ENCODE results near the gene PLPP7. TPM values are rescaled to one million over a fixed set of nuclear protein-coding genes. Genes with fewer than 3 reads are reported as not detected.

PLPP7 gene
- total and polyA plus RNA-seq, 7 experiments from 2014 or later, result 0.12 to 0.71 (median 0.19) TPM; not detected in 1

- H3K4me3 Mint-ChIP-seq, result no peak overlapping the region
- Histone ChIP-seq H3K9me3 (ENCODE audit: control insufficient read depth in 2 of 3, low read length in 3 of 3) (no peaks in the 10 kb centered on the region), H3K27me3 (ENCODE audit: control insufficient read depth in 2 of 2, insufficient read depth in 2 of 2, low read length in 2 of 2) (no peaks in the 10 kb centered on the region), H3K4me3 (ENCODE audit: low read length) (no peak overlapping the region), H3K27ac (ENCODE audit: low read depth, low read length) (no peak overlapping the region), H3K36me3 (ENCODE audit: control insufficient read depth in 2 of 3, insufficient read depth in 3 of 3, low read length in 3 of 3) (no peaks in the 10 kb centered on the region), H3K4me1 (ENCODE audit: control insufficient read depth in 2 of 2, insufficient read depth in 2 of 2, low read length in 2 of 2) (no peaks in the 10 kb centered on the region)
- H3K27ac Mint-ChIP-seq, result no peak overlapping the region
- no peaks in the 10 kb centered on the region for H3K27me3 Mint-ChIP-seq
- H3K36me3 Mint-ChIP-seq, result no peaks in the 10 kb centered on the region
- CTCF ChIA-PET, result no interaction called here
- intact Hi-C loops (cut with micrococcal nuclease), result no loop called here
- POLR2A ChIA-PET, result interaction anchor here (1.1 to 2.8 kb wide), 3 partner anchors 10 to 108 kb away, joined by 3 to 7 read pairs (median 3); no protein-coding TSS in a partner anchor
- DNase-seq (no peak), ATAC-seq (peak; percentile 8)
- peaks cover 0 to 3% (median 0%) of the 10 kb centered on the region in 7 donors for H3K4me1 Mint-ChIP-seq
- H3K9me3 Mint-ChIP-seq, result no peaks in the 10 kb centered on the region
Observed at GRCh38 chr9:131290036-131290766, 678 bp downstream of the PLPP7 start.

GRCh38 chr9:131290767-131291370, 1.3 kb downstream of the PLPP7 start:
- Mint-ChIP-seq H3K9me3 (no peaks in the 10 kb centered on the region), H3K4me1 (peaks cover 0 to 3% (median 0%) of the 10 kb centered on the region in 7 donors), H3K27ac (peak overlapping the region in 2 of 9 donors; percentile 4 to 41), H3K36me3 (no peaks in the 10 kb centered on the region), H3K27me3 (no peaks in the 10 kb centered on the region), H3K4me3 (peak overlapping the region in 1 of 10 donors; percentile 12)
- H3K27ac ChIP-seq (ENCODE audit: low read depth, low read length), result no peak overlapping the region
- intact Hi-C loops (cut with micrococcal nuclease), result no loop called here
- DNase-seq (no peak), ATAC-seq (no peak)
- no peaks in the 10 kb centered on the region for H3K9me3 ChIP-seq (ENCODE audit: control insufficient read depth in 2 of 3, low read length in 3 of 3)
- POLR2A ChIA-PET, result interaction anchor here (2.8 kb wide), 1 partner anchor 11 kb away, joined by 7 read pairs; no protein-coding TSS in a partner anchor
- CTCF ChIA-PET, result no interaction called here
- no peaks in the 10 kb centered on the region for H3K4me1 ChIP-seq (ENCODE audit: control insufficient read depth in 2 of 2, insufficient read depth in 2 of 2, low read length in 2 of 2)
- H3K27me3 ChIP-seq (ENCODE audit: control insufficient read depth in 2 of 2, insufficient read depth in 2 of 2, low read length in 2 of 2), result no peaks in the 10 kb centered on the region
- H3K4me3 ChIP-seq (ENCODE audit: low read length), result no peak overlapping the region
- H3K36me3 ChIP-seq (ENCODE audit: control insufficient read depth in 2 of 3, insufficient read depth in 3 of 3, low read length in 3 of 3), result no peaks in the 10 kb centered on the region

- Histone ChIP-seq H3K36me3 (ENCODE audit: control insufficient read depth in 2 of 3, insufficient read depth in 3 of 3, low read length in 3 of 3) (no peaks in the 10 kb centered on the region), H3K9me3 (ENCODE audit: control insufficient read depth in 2 of 3, low read length in 3 of 3) (no peaks in the 10 kb centered on the region), H3K4me3 (ENCODE audit: low read length) (no peak overlapping the region), H3K27me3 (ENCODE audit: control insufficient read depth in 2 of 2, insufficient read depth in 2 of 2, low read length in 2 of 2) (no peaks in the 10 kb centered on the region), H3K27ac (ENCODE audit: low read depth, low read length) (no peak overlapping the region), H3K4me1 (ENCODE audit: control insufficient read depth in 2 of 2, insufficient read depth in 2 of 2, low read length in 2 of 2) (no peaks in the 10 kb centered on the region)
- CTCF ChIA-PET, result interaction anchor here (0.6 to 0.9 kb wide), 3 partner anchors 35 to 116 kb away, joined by 3 to 5 read pairs (median 4); no protein-coding TSS in a partner anchor
- no peaks in the 10 kb centered on the region for H3K36me3 Mint-ChIP-seq
- no peak overlapping the region for H3K4me3 Mint-ChIP-seq
- no peaks in the 10 kb centered on the region for H3K9me3 Mint-ChIP-seq
- H3K27ac Mint-ChIP-seq, result peak overlapping the region in 1 of 9 donors; percentile 57
- DNase-seq (no peak), ATAC-seq (no peak)
- peaks cover 0 to 2% (median 0%) of the 10 kb centered on the region in 5 donors for H3K27me3 Mint-ChIP-seq
- intact Hi-C loops (cut with micrococcal nuclease), result no loop called here
- H3K4me1 Mint-ChIP-seq, result peaks cover 0 to 3% (median 0%) of the 10 kb centered on the region in 7 donors
- POLR2A ChIA-PET, result no interaction called here
Observed at GRCh38 chr9:131291795-131292315, 2.3 kb downstream of the PLPP7 start.

DNA sequence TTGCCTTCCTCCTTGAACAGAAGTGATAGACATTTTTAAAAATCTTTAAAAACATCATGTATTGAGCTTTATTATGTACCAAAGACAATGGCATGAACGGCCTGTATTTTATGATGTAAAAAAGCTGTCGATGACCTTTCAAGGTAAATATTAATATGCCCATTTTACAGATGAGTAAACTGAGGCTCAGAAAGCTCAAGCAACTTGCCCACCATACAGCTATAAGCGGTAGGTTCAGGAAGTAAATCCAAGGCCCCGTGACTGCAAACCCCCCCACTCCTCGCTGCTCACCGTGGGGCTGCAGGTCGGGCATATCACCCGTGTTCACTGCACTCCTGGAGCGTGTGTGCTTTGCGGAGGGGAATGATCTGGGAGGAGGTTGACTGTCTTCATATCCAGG, 3.4 kb downstream of the PLPP7 start:
- H3K4me3 ChIP-seq (ENCODE audit: low read length), result no peak overlapping the region
- Mint-ChIP-seq H3K4me1 (peaks cover 0 to 3% (median 0%) of the 10 kb centered on the region in 7 donors), H3K9me3 (no peaks in the 10 kb centered on the region), H3K27ac (no peak overlapping the region), H3K27me3 (peaks cover 0 to 2% (median 0%) of the 10 kb centered on the region in 5 donors), H3K4me3 (no peak overlapping the region), H3K36me3 (no peaks in the 10 kb centered on the region)
- no peaks in the 10 kb centered on the region for H3K27me3 ChIP-seq (ENCODE audit: control insufficient read depth in 2 of 2, insufficient read depth in 2 of 2, low read length in 2 of 2)
- H3K27ac ChIP-seq (ENCODE audit: low read depth, low read length), result no peak overlapping the region
- no peaks in the 10 kb centered on the region for H3K36me3 ChIP-seq (ENCODE audit: control insufficient read depth in 2 of 3, insufficient read depth in 3 of 3, low read length in 3 of 3)
- ATAC-seq (no peak), DNase-seq (no peak)
- ChIA-PET POLR2A (interaction anchor here (0.6 kb wide), 1 partner anchor 10 kb away, joined by 3 read pairs; no protein-coding TSS in a partner anchor), CTCF (interaction anchor here (0.7 to 0.9 kb wide), 2 partner anchors 10 to 34 kb away, joined by 3 to 4 read pairs; no protein-coding TSS in a partner anchor)
- no peaks in the 10 kb centered on the region for H3K4me1 ChIP-seq (ENCODE audit: control insufficient read depth in 2 of 2, insufficient read depth in 2 of 2, low read length in 2 of 2)
- intact Hi-C loops (cut with micrococcal nuclease), result no loop called here
- H3K9me3 ChIP-seq (ENCODE audit: control insufficient read depth in 2 of 3, low read length in 3 of 3), result no peaks in the 10 kb centered on the region

DNA sequence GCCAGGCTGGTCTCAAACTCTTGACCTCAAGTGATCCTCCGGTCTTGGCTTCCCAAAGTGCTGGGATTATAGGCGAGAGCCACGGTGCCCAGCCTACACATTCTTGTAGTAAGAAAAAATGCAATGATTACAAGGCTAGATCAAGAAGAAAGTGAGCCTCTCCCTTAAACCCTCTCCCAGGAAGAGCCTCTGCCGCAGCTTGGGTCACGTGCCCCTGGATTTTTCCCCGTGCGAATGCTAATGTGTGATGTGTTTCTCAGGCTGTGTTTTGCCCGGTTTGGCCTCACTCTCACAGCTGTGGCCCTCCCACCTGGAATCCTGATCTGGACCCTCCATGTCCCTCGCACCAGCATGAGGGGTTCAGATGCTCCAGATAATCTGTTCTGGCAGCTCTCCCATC, 6.9 kb downstream of the PLPP7 start:
- ChIA-PET POLR2A (no interaction called here), CTCF (no interaction called here)
- Mint-ChIP-seq H3K9me3 (no peaks in the 10 kb centered on the region), H3K27ac (no peak overlapping the region), H3K27me3 (peaks cover 0 to 2% (median 0%) of the 10 kb centered on the region in 5 donors), H3K4me1 (no peaks in the 10 kb centered on the region), H3K36me3 (no peaks in the 10 kb centered on the region), H3K4me3 (no peak overlapping the region)
- no peak for DNase-seq
- intact Hi-C loops (cut with micrococcal nuclease), result no loop called here
- Histone ChIP-seq H3K4me1 (ENCODE audit: control insufficient read depth in 2 of 2, insufficient read depth in 2 of 2, low read length in 2 of 2) (no peaks in the 10 kb centered on the region), H3K27ac (ENCODE audit: low read depth, low read length) (no peak overlapping the region), H3K36me3 (ENCODE audit: control insufficient read depth in 2 of 3, insufficient read depth in 3 of 3, low read length in 3 of 3) (no peaks in the 10 kb centered on the region), H3K4me3 (ENCODE audit: low read length) (no peak overlapping the region), H3K9me3 (ENCODE audit: control insufficient read depth in 2 of 3, low read length in 3 of 3) (no peaks in the 10 kb centered on the region), H3K27me3 (ENCODE audit: control insufficient read depth in 2 of 2, insufficient read depth in 2 of 2, low read length in 2 of 2) (no peaks in the 10 kb centered on the region)
- ATAC-seq, result no peak

GRCh38 chr9:131296906-131297500, 7.5 kb downstream of the PLPP7 start:
- no peak for DNase-seq
- no peaks in the 10 kb centered on the region for H3K9me3 ChIP-seq (ENCODE audit: control insufficient read depth in 2 of 3, low read length in 3 of 3)
- H3K4me3 Mint-ChIP-seq, result no peak overlapping the region
- POLR2A ChIA-PET, result interaction anchor here (1.2 kb wide), 1 partner anchor 41 kb away, joined by 4 read pairs; no protein-coding TSS in a partner anchor
- H3K27me3 ChIP-seq (ENCODE audit: control insufficient read depth in 2 of 2, insufficient read depth in 2 of 2, low read length in 2 of 2), result no peaks in the 10 kb centered on the region
- H3K4me3 ChIP-seq (ENCODE audit: low read length), result no peak overlapping the region
- H3K4me1 Mint-ChIP-seq, result no peaks in the 10 kb centered on the region
- H3K4me1 ChIP-seq (ENCODE audit: control insufficient read depth in 2 of 2, insufficient read depth in 2 of 2, low read length in 2 of 2), result no peaks in the 10 kb centered on the region
- no peak for ATAC-seq
- H3K27me3 Mint-ChIP-seq, result peaks cover 0 to 2% (median 0%) of the 10 kb centered on the region in 5 donors
- intact Hi-C loops (cut with micrococcal nuclease), result no loop called here
- CTCF ChIA-PET, result no interaction called here
- no peaks in the 10 kb centered on the region for H3K36me3 Mint-ChIP-seq
- no peaks in the 10 kb centered on the region for H3K36me3 ChIP-seq (ENCODE audit: control insufficient read depth in 2 of 3, insufficient read depth in 3 of 3, low read length in 3 of 3)
- no peaks in the 10 kb centered on the region for H3K9me3 Mint-ChIP-seq
- no peak overlapping the region for H3K27ac ChIP-seq (ENCODE audit: low read depth, low read length)
- H3K27ac Mint-ChIP-seq, result no peak overlapping the region

Measured in naive thymus-derived CD4-positive, alpha-beta T cell (primary cell).